Measurements from ENCODE around the gene PRR23C. TPM values are rescaled to one million over a fixed set of nuclear protein-coding genes. Genes with fewer than 3 reads are reported as not detected.

PRR23C gene
- total and polyA plus RNA-seq, 9 of the 15 experiments (the other 6 are each of a cell fraction or from before 2014, with no cell fraction given) = not detected

- intact Hi-C loops (cut with micrococcal nuclease) = no loop called here
- ChIA-PET POLR2A (interaction anchor here (1.2 kb wide), 2 partner anchors 8 to 9 kb away, joined by 5 read pairs; no protein-coding TSS in a partner anchor), CTCF (ENCODE audit: low intra/inter-chr PET ratio) (no interaction called here)
- DNase-seq (ENCODE audit: extremely low read depth in 1 of 4, low spot score in 3 of 4) (no peak), ATAC-seq (no peak), FAIRE-seq (no peak)
- Histone ChIP-seq H3K4me1 (replicated peaks in 1 of 2; ENCODE audit: control insufficient read depth in 2 of 2, insufficient read depth in 2 of 2, low read length in 2 of 2) (no peaks in the 10 kb centered on the region), H3K36me3 (ENCODE audit: control insufficient read depth, insufficient read depth, low read length) (no peaks in the 10 kb centered on the region), H3K27me3 (ENCODE audit: control insufficient read depth in 2 of 2, insufficient read depth in 2 of 2, low read length in 2 of 2) (peaks cover 0 to 15% of the 10 kb centered on the region in 2 experiments; a peak in 3 of 5 replicates), H3K4me2 (ENCODE audit: insufficient read depth, low read length) (no peak overlapping the region), H2AFZ (ENCODE audit: low read depth, low read length) (no peak overlapping the region), H3K9me3 (replicated peaks; ENCODE audit: control insufficient read depth, insufficient read depth, low read depth, low read length) (no peaks in the 10 kb centered on the region), H4K20me1 (replicated peaks; ENCODE audit: control insufficient read depth, insufficient read depth, low read length) (no peaks in the 10 kb centered on the region), H3K9ac (ENCODE audit: insufficient read depth in 1 of 2, low read depth in 2 of 2, low read length in 2 of 2) (no peak overlapping the region), H3K4me3 (no peak overlapping the region), H3K9me1 (ENCODE audit: control insufficient read depth, insufficient read depth, low read length) (no peaks in the 10 kb centered on the region), H3K79me2 (ENCODE audit: control insufficient read depth, insufficient read depth, low read length) (no peaks in the 10 kb centered on the region), H3K27ac (ENCODE audit: extremely low read depth, low read depth, low read length) (no peak overlapping the region)
- BruUV-seq (replicated peaks) = no TSS peak
- no peak for TF ChIP-seq BRCA1 (IDR thresholded peaks at IDR 0.05)
- no peak for TF ChIP-seq BRCA1 (CRISPR knock-in tag; IDR thresholded peaks at IDR 0.05)
- TF ChIP-seq PHF21A (IDR thresholded peaks at IDR 0.05; ENCODE audit: borderline replicate concordance, low read depth) = no peak
- TF ChIP-seq EGR1 (conservative IDR thresholded peaks at IDR 0.05) = no peak
- TF ChIP-seq, protein P1, sequence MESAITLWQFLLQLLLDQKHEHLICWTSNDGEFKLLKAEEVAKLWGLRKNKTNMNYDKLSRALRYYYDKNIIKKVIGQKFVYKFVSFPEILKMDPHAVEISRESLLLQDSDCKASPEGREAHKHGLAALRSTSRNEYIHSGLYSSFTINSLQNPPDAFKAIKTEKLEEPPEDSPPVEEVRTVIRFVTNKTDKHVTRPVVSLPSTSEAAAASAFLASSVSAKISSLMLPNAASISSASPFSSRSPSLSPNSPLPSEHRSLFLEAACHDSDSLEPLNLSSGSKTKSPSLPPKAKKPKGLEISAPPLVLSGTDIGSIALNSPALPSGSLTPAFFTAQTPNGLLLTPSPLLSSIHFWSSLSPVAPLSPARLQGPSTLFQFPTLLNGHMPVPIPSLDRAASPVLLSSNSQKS (CRISPR knock-in tag; IDR thresholded peaks at IDR 0.05) = no peak
- no peak for TF ChIP-seq PCBP1 (IDR thresholded peaks at IDR 0.05; ENCODE audit: low read depth, low read length, poor library complexity, severe bottlenecking)
- no peak for TF ChIP-seq RCOR1 (IDR thresholded peaks at IDR 0.05; ENCODE audit: borderline replicate concordance in 1 of 2, low read depth in 2 of 2, low read length in 2 of 2)
- TF ChIP-seq SIRT6 (IDR thresholded peaks at IDR 0.05; ENCODE audit: low read depth, low read length) = no peak
- TF ChIP-seq POLR2AphosphoS5 (IDR thresholded peaks at IDR 0.05; ENCODE audit: control insufficient read depth, insufficient read depth, low read depth, low read length) = no peak
- WGBS (ENCODE audit: insufficient coverage, low coverage, missing lambda C conversion rate) = 0% methylated on average over 4 of the region's 4 CpGs
- in situ Hi-C loops (cut with MboI) = no loop called here
Measured at GRCh38 chr3:139087621-139088020, 42.9 kb upstream of the PRR23C start.
